HCT116 (cell line): ENCODE results near the gene STAU1.

Experiments used
- ATF3 ChIP-seq: IDR thresholded peaks from 2 replicates; pipeline ENCODE4 v1.6.1; 2012
- FOSL1 ChIP-seq: IDR thresholded peaks from 2 replicates; pipeline ENCODE4 v1.6.1; 2012; ENCODE audit warnings: low read depth
- JUND ChIP-seq: IDR thresholded peaks from 2 replicates; pipeline ENCODE4 v1.6.1; 2012
- POLR2A ChIP-seq: IDR thresholded peaks from 2 replicates; pipeline ENCODE4 v1.7.0; 2011; ENCODE audit warnings: borderline replicate concordance; ENCODE audit not compliant: insufficient read depth, insufficient read length; ENCODE audit errors: extremely low read depth
- POLR2AphosphoS5 ChIP-seq: IDR thresholded peaks from 2 replicates; pipeline ENCODE4 v1.6.1; 2011; ENCODE audit warnings: mild to moderate bottlenecking, low read depth, low read length, moderate library complexity
- RAD21 ChIP-seq: IDR thresholded peaks from 2 replicates; pipeline ENCODE4 v1.6.1; 2012; ENCODE audit warnings: low read depth, mild to moderate bottlenecking
- TCF7L2 ChIP-seq: IDR thresholded peaks from 2 replicates; pipeline ENCODE4 v1.7.0; 2011; ENCODE audit warnings: borderline replicate concordance, inconsistent platforms; ENCODE audit not compliant: insufficient read depth, insufficient read length; ENCODE audit errors: extremely low read depth
- ZNF274 ChIP-seq: fragments of 200-500 bp; sonication (Bioruptor generic); IDR thresholded peaks from 2 replicates; pipeline ENCODE4 v1.6.1; 2014; ENCODE audit warnings: mild to moderate bottlenecking, low read depth, low read length, inconsistent platforms
- TF ChIP-seq, protein P1 (sequence below): IDR thresholded peaks from 2 replicates; pipeline ENCODE4 v1.6.1; 2011; ENCODE audit warnings: mild to moderate bottlenecking, low read length, moderate library complexity; ENCODE audit not compliant: insufficient replicate concordance; ENCODE audit errors: extremely low read depth
- TF ChIP-seq, protein P2 (sequence below), 3 experiments: fragments of 200-600 bp in 1 of 3; sonication (generic) in 1 of 3; IDR thresholded peaks in 2 of 3; conservative IDR thresholded peaks in 1 of 3; 2 replicates each; pipeline ENCODE4 v1.5.1; 2012 to 2017; ENCODE audit warnings: low read depth in 2 of 3, low read length in 2 of 3, antibody characterized with exemption in 1 of 3, borderline replicate concordance in 1 of 3, control low read depth in 1 of 3, mild to moderate bottlenecking in 1 of 3, mixed read lengths in 1 of 3, mixed run types in 1 of 3, moderate library complexity in 1 of 3; ENCODE audit not compliant: insufficient read depth in 1 of 3
- TF ChIP-seq, protein P3 (sequence below): IDR thresholded peaks from 2 replicates; pipeline ENCODE4 v1.6.1; 2012

- no peak for TF ChIP-seq POLR2A
- TF ChIP-seq, protein P1, sequence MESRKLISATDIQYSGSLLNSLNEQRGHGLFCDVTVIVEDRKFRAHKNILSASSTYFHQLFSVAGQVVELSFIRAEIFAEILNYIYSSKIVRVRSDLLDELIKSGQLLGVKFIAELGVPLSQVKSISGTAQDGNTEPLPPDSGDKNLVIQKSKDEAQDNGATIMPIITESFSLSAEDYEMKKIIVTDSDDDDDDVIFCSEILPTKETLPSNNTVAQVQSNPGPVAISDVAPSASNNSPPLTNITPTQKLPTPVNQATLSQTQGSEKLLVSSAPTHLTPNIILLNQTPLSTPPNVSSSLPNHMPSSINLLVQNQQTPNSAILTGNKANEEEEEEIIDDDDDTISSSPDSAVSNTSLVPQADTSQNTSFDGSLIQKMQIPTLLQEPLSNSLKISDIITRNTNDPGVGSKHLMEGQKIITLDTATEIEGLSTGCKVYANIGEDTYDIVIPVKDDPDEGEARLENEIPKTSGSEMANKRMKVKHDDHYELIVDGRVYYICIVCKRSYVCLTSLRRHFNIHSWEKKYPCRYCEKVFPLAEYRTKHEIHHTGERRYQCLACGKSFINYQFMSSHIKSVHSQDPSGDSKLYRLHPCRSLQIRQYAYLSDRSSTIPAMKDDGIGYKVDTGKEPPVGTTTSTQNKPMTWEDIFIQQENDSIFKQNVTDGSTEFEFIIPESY: no peak
- TF ChIP-seq, protein P2, sequence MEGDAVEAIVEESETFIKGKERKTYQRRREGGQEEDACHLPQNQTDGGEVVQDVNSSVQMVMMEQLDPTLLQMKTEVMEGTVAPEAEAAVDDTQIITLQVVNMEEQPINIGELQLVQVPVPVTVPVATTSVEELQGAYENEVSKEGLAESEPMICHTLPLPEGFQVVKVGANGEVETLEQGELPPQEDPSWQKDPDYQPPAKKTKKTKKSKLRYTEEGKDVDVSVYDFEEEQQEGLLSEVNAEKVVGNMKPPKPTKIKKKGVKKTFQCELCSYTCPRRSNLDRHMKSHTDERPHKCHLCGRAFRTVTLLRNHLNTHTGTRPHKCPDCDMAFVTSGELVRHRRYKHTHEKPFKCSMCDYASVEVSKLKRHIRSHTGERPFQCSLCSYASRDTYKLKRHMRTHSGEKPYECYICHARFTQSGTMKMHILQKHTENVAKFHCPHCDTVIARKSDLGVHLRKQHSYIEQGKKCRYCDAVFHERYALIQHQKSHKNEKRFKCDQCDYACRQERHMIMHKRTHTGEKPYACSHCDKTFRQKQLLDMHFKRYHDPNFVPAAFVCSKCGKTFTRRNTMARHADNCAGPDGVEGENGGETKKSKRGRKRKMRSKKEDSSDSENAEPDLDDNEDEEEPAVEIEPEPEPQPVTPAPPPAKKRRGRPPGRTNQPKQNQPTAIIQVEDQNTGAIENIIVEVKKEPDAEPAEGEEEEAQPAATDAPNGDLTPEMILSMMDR (IDR thresholded peaks at IDR 0.05 in 2 of 3, conservative IDR thresholded peaks at IDR 0.05 in 1 of 3; ENCODE audit: borderline replicate concordance in 1 of 3, insufficient read depth in 1 of 3, low read depth in 2 of 3, low read length in 2 of 3): no peak
- TF ChIP-seq, protein P3, sequence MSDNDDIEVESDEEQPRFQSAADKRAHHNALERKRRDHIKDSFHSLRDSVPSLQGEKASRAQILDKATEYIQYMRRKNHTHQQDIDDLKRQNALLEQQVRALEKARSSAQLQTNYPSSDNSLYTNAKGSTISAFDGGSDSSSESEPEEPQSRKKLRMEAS: no peak
- no peak for TF ChIP-seq ZNF274
- no peak for TF ChIP-seq RAD21
- TF ChIP-seq FOSL1: no peak
- no peak for TF ChIP-seq TCF7L2
- TF ChIP-seq JUND: no peak
- TF ChIP-seq POLR2AphosphoS5: no peak
- no peak for TF ChIP-seq ATF3
Observed at GRCh38 chr20:49147296-49147695, 40.8 kb downstream of the STAU1 start.
